Activated CD4-positive, alpha-beta memory T cell treated with anti-CD3 and anti-CD28 coated beads for 36 hours (primary cell): ENCODE results near the gene GLIS2. TPM values are rescaled to one million over a fixed set of nuclear protein-coding genes. Genes with fewer than 3 reads are reported as not detected.

ENCODE experiments used
- CTCF ChIA-PET: fragments of 350-600 bp; sonication (Branson Sonifier 250); formaldehyde crosslinking; loops from one replicate; lab custom pipeline; 2021; ENCODE audit warnings: antibody characterized with exemption, inconsistent platforms; lab: Charles Lee
- POLR2A ChIA-PET: fragments of 350-600 bp; sonication (Branson Sonifier 250); formaldehyde crosslinking; loops from one replicate; lab custom pipeline; 2021; ENCODE audit warnings: antibody characterized with exemption; lab: Charles Lee
- DNase-seq: peaks from one replicate; pipeline ENCODE4 v3.0.0-alpha.2; 2020
- H3K27ac Mint-ChIP-seq: one replicate; pipeline ENCODE4 v1.8.0; 2021; ENCODE audit warnings: mixed read lengths
- H3K27me3 Mint-ChIP-seq: one replicate; pipeline ENCODE4 v1.8.0; 2021; ENCODE audit warnings: mixed read lengths
- H3K36me3 Mint-ChIP-seq: one replicate; pipeline ENCODE4 v1.8.0; 2021; ENCODE audit warnings: mixed read lengths
- H3K4me1 Mint-ChIP-seq: one replicate; pipeline ENCODE4 v1.8.0; 2021; ENCODE audit warnings: low read depth, mixed read lengths
- H3K4me3 Mint-ChIP-seq: one replicate; pipeline ENCODE4 v1.8.0; 2021; ENCODE audit warnings: mild to moderate bottlenecking, mixed read lengths
- H3K9me3 Mint-ChIP-seq: one replicate; pipeline ENCODE4 v1.8.0; 2021; ENCODE audit warnings: mixed read lengths
- intact Hi-C: fragments of 100-400 bp; cut with micrococcal nuclease; formaldehyde crosslinking; loops from one replicate; pipeline ENCODE4 v1.15.1; 2023
- total RNA-seq, 2 experiments: library from RNA; stranded (reverse); gene quantifications; one replicate each; pipeline ENCODE4 v1.2.3, GENCODE V29; 2021

GLIS2 gene
- total RNA-seq, 2 experiments from 2014 or later, result 0.52 to 0.68 TPM

DNA sequence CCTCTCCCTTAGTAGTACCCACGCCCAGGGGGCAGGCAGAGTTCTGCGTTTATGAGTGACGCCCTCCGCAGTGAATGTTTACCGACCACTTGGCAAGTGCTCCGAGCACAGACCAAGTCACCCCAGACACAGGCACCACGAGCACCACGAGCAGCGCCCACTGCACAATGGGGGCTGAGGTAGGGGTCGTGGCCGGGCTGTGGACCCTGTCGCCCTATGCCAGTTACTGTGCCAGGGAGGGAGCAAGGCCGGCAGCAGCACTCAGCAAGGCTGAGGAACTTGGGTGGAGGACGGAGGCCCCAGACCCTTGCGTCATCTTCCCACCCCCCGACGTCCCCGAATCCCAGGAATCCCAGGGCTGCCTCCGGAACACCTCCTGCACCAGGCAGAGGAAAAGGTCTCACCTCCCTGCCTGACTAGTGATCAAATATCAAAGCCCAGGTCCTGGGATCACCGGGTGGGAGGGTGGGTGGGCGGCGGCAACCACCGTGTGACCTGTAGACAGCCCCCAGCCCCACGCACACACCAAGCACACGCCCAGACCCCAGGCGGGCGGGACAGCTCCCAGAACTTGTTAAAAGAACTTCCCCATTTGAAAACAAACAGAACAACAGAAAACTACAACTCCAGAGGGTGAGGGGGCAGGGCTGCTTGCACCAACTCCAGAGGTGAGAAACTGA is 61.2 kb downstream of the GLIS2 start:
- Mint-ChIP-seq H3K36me3 (peaks cover 2% of the 10 kb centered on the region), H3K4me1 (peaks cover 22% of the 10 kb centered on the region), H3K9me3 (no peaks in the 10 kb centered on the region), H3K27ac (no peak overlapping the region), H3K4me3 (no peak overlapping the region), H3K27me3 (no peaks in the 10 kb centered on the region)
- intact Hi-C loops, result no loop called here
- POLR2A ChIA-PET, result no interaction called here
- no peak for DNase-seq
- CTCF ChIA-PET, result no interaction called here

DNA sequence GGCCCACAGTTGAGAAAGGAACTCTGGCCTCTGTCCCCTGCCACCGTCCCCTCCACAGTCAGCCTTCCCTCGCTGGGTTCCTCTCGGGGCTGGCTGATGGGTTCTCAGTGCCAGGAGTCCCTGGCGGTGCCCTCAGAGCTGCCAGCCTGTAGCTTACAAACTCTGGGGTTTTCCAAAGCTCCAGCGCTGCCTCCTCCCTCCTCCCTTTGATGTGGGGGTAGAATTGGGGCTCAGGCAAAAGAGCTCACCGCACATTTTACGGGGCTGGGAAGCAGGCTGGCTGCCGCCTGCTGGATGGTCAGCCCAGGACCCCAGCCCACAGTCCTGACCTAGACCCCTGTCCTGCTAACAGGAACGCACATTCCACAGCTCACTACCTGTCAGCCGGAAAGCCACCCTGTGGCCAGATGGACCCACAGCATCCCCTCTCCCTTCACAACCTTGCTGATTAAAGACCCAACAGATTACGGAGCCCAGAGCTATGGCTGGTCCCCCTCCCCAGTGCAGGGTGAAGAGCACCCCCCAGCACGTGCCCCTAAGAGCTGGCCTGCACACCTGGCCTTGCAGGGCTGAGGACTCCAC is 61.8 kb downstream of the GLIS2 start:
- intact Hi-C loops, result no loop called here
- no peaks in the 10 kb centered on the region for H3K27me3 Mint-ChIP-seq
- H3K4me1 Mint-ChIP-seq, result peaks cover 18% of the 10 kb centered on the region
- no peak for DNase-seq
- peaks cover 2% of the 10 kb centered on the region for H3K36me3 Mint-ChIP-seq
- no peaks in the 10 kb centered on the region for H3K9me3 Mint-ChIP-seq
- H3K4me3 Mint-ChIP-seq, result no peak overlapping the region
- ChIA-PET POLR2A (no interaction called here), CTCF (no interaction called here)
- H3K27ac Mint-ChIP-seq, result no peak overlapping the region

DNA sequence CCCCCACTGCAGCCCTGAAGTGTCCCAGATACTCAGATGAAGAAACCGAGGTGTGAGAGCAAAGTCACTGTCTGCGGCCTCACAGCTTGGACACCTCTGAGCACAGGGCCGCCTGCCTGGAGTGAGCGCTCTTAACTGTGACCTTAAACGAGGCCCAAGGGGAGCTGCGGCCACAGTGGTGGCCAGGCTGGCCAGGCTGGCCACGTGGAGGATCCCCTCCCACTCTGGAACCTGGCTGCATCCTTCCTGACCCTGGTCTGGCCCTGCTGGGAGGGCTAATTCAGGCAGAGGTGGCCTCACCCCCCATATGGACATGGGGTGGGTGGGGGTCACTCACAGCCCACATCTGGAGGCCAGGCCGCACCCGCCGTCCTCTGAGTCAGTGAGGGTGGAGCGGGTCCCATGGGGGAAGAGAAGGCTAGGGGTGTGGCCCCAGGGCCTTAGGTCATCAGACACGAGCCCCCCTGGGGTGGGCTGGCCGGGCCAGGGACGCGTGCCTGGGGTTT is 62.3 kb downstream of the GLIS2 start:
- ChIA-PET CTCF (interaction anchor here (1.1 kb wide), 1 partner anchor 19 kb away, joined by 3 read pairs; no protein-coding TSS in a partner anchor), POLR2A (no interaction called here)
- no peaks in the 10 kb centered on the region for H3K27me3 Mint-ChIP-seq
- H3K4me1 Mint-ChIP-seq, result peaks cover 14% of the 10 kb centered on the region
- no peak for DNase-seq
- H3K9me3 Mint-ChIP-seq, result no peaks in the 10 kb centered on the region
- H3K27ac Mint-ChIP-seq, result no peak overlapping the region
- no peak overlapping the region for H3K4me3 Mint-ChIP-seq
- peaks cover 2% of the 10 kb centered on the region for H3K36me3 Mint-ChIP-seq
- intact Hi-C loops, result no loop called here

GRCh38 chr16:4378999-4379690 is 63.3 kb downstream of the GLIS2 start:
- no peak for DNase-seq
- no peaks in the 10 kb centered on the region for H3K9me3 Mint-ChIP-seq

GRCh38 chr16:4380119-4381063 is 64.5 kb downstream of the GLIS2 start:
- peak overlapping the region; percentile 5 for H3K27ac Mint-ChIP-seq
- H3K4me1 Mint-ChIP-seq, result peaks cover 5% of the 10 kb centered on the region
- H3K36me3 Mint-ChIP-seq, result peaks cover 2% of the 10 kb centered on the region
- CTCF ChIA-PET, result interaction anchor here (0.6 kb wide), 1 partner anchor 22 kb away, joined by 3 read pairs; no protein-coding TSS in a partner anchor
- intact Hi-C loops, result no loop called here
- H3K27me3 Mint-ChIP-seq, result no peaks in the 10 kb centered on the region
- no peaks in the 10 kb centered on the region for H3K9me3 Mint-ChIP-seq
- POLR2A ChIA-PET, result no interaction called here
- no peak for DNase-seq
- H3K4me3 Mint-ChIP-seq, result no peak overlapping the region

More at GRCh38 chr16:4378999-4379690, 63.3 kb downstream of the GLIS2 start:
- intact Hi-C loops, result no loop called here
- Mint-ChIP-seq H3K36me3 (peaks cover 2% of the 10 kb centered on the region), H3K27me3 (no peaks in the 10 kb centered on the region), H3K27ac (no peak overlapping the region), H3K4me1 (peaks cover 10% of the 10 kb centered on the region), H3K4me3 (no peak overlapping the region)
- ChIA-PET POLR2A (no interaction called here), CTCF (interaction anchor here (0.8 to 1.1 kb wide), 2 partner anchors 20 to 24 kb away, joined by 3 read pairs; no protein-coding TSS in a partner anchor)

- H3K27ac Mint-ChIP-seq, result no peak overlapping the region
These were observed 65.4 kb downstream of the GLIS2 start for GRCh38 chr16:4381072-4381934.

GRCh38 chr16:4381935-4382794 is 66.3 kb downstream of the GLIS2 start:
- no peak overlapping the region for H3K4me3 Mint-ChIP-seq
- no peak overlapping the region for H3K27ac Mint-ChIP-seq
- no peak for DNase-seq
- POLR2A ChIA-PET, result no interaction called here
- CTCF ChIA-PET, result no interaction called here
- intact Hi-C loops, result no loop called here
- no peaks in the 10 kb centered on the region for H3K27me3 Mint-ChIP-seq
- H3K36me3 Mint-ChIP-seq, result peaks cover 2% of the 10 kb centered on the region
- H3K4me1 Mint-ChIP-seq, result peaks cover 2% of the 10 kb centered on the region
- no peaks in the 10 kb centered on the region for H3K9me3 Mint-ChIP-seq

More at GRCh38 chr16:4381072-4381934, 65.4 kb downstream of the GLIS2 start:
- peaks cover 2% of the 10 kb centered on the region for H3K36me3 Mint-ChIP-seq
- H3K4me3 Mint-ChIP-seq, result no peak overlapping the region
- CTCF ChIA-PET, result interaction anchor here (0.6 kb wide), 1 partner anchor 21 kb away, joined by 3 read pairs; no protein-coding TSS in a partner anchor
- intact Hi-C loops, result no loop called here
- DNase-seq, result no peak
- POLR2A ChIA-PET, result no interaction called here
- peaks cover 2% of the 10 kb centered on the region for H3K4me1 Mint-ChIP-seq
- H3K27me3 Mint-ChIP-seq, result no peaks in the 10 kb centered on the region
- H3K9me3 Mint-ChIP-seq, result no peaks in the 10 kb centered on the region

DNA sequence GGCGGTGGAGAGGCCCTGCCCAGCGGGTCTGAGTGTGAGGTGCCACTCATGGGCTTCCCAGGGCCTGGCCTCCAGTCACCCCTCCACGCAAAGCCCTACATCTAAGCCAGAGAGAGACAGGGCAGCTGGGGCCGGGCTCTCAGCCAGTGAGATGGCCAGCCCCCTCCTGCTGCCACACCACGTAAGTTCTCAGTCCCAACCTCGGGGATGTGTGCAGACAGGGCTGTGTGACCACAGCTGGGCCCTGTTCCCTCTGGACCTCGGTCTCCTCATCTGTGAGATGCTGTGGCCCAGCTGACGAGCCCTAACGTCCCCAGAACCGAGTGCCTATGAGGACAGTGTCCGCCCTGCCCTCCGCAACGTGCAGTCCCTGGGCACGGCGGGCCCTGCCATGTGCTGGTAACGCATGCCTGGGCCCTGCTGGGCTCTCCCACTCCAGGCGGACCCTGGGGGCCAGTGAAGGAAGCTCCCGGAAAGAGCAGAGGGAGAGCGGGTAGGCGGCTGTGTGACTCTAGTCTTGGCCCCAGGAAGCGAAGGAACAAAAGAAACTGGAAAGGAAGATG is 67.0 kb downstream of the GLIS2 start:
- Mint-ChIP-seq H3K4me3 (no peak overlapping the region), H3K27me3 (no peaks in the 10 kb centered on the region), H3K36me3 (peaks cover 2% of the 10 kb centered on the region), H3K9me3 (no peaks in the 10 kb centered on the region), H3K27ac (no peak overlapping the region), H3K4me1 (peaks cover 2% of the 10 kb centered on the region)
- intact Hi-C loops, result no loop called here
- CTCF ChIA-PET, result no interaction called here
- no peak for DNase-seq
- POLR2A ChIA-PET, result no interaction called here

DNA sequence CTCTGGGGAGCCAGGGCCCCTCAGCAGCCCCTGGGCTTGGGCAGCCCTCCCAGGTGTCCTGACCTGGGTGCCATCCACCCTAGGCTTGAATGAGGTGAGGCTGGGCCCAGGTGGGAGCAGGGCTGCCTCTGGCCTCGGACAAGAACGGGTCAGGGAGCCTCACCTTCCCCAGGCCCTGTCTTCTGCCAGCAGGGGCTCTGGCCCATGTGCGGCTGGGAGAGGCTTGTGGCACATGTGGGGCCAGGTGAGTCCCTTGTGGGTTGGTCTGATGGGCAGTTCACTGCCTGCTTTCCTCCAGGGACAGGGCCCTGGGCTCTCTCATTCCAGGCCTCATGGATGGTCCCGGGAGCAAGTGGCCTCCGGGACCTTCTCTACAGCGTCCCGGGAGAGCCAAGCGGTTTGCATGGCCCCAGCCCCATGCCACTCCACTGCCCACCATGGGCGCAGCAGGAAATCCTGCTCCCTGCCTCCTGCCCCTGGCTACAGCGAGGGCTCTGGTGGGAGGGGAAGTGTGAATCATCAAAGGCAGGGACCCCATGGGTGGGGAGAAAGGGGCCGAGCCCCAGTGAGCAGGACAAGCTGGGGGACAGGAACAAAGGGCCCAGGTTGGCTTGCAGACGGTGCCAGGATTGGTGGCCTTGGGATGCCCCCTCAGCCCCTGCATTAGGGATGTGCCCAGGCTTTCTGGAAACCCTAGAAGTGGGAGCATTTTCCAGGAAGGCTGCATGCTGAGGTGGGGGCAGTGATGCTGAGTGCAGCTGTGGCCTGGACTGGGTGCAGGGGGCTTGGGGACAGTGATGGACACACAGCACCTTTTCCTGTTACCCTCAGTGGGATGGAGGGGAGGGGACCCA is 68.0 kb downstream of the GLIS2 start:
- Mint-ChIP-seq H3K4me3 (no peak overlapping the region), H3K27ac (no peak overlapping the region), H3K36me3 (peaks cover 2% of the 10 kb centered on the region), H3K4me1 (peaks cover 2% of the 10 kb centered on the region), H3K9me3 (no peaks in the 10 kb centered on the region), H3K27me3 (no peaks in the 10 kb centered on the region)
- intact Hi-C loops, result no loop called here
- CTCF ChIA-PET, result no interaction called here
- POLR2A ChIA-PET, result no interaction called here
- DNase-seq, result no peak
